ENCODE data around the gene HM13. TPM values are rescaled to one million over a fixed set of nuclear protein-coding genes. Genes with fewer than 3 reads are reported as not detected.

Gene HM13
- total and polyA plus RNA-seq, 2 of the 13 experiments (the other 11 are each of a cell fraction or from before 2014, with no cell fraction given), result 118 to 243 TPM

- no peak for TF ChIP-seq KIAA2018 (CRISPR knock-in tag; IDR thresholded peaks at IDR 0.05; ENCODE audit: borderline replicate concordance)
- TF ChIP-seq, protein P1, sequence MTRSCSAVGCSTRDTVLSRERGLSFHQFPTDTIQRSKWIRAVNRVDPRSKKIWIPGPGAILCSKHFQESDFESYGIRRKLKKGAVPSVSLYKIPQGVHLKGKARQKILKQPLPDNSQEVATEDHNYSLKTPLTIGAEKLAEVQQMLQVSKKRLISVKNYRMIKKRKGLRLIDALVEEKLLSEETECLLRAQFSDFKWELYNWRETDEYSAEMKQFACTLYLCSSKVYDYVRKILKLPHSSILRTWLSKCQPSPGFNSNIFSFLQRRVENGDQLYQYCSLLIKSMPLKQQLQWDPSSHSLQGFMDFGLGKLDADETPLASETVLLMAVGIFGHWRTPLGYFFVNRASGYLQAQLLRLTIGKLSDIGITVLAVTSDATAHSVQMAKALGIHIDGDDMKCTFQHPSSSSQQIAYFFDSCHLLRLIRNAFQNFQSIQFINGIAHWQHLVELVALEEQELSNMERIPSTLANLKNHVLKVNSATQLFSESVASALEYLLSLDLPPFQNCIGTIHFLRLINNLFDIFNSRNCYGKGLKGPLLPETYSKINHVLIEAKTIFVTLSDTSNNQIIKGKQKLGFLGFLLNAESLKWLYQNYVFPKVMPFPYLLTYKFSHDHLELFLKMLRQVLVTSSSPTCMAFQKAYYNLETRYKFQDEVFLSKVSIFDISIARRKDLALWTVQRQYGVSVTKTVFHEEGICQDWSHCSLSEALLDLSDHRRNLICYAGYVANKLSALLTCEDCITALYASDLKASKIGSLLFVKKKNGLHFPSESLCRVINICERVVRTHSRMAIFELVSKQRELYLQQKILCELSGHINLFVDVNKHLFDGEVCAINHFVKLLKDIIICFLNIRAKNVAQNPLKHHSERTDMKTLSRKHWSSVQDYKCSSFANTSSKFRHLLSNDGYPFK (CRISPR knock-in tag; IDR thresholded peaks at IDR 0.05; ENCODE audit: borderline replicate concordance), result no peak; the same call in 1 of the 2 replicates
- no peak for TF ChIP-seq NPAS2 (CRISPR knock-in tag; IDR thresholded peaks at IDR 0.05; ENCODE audit: borderline replicate concordance)
- TF ChIP-seq ZFP41 (CRISPR knock-in tag; IDR thresholded peaks at IDR 0.05; ENCODE audit: borderline replicate concordance), result no peak; the same call in 1 of the 2 replicates
- TF ChIP-seq, protein P2, sequence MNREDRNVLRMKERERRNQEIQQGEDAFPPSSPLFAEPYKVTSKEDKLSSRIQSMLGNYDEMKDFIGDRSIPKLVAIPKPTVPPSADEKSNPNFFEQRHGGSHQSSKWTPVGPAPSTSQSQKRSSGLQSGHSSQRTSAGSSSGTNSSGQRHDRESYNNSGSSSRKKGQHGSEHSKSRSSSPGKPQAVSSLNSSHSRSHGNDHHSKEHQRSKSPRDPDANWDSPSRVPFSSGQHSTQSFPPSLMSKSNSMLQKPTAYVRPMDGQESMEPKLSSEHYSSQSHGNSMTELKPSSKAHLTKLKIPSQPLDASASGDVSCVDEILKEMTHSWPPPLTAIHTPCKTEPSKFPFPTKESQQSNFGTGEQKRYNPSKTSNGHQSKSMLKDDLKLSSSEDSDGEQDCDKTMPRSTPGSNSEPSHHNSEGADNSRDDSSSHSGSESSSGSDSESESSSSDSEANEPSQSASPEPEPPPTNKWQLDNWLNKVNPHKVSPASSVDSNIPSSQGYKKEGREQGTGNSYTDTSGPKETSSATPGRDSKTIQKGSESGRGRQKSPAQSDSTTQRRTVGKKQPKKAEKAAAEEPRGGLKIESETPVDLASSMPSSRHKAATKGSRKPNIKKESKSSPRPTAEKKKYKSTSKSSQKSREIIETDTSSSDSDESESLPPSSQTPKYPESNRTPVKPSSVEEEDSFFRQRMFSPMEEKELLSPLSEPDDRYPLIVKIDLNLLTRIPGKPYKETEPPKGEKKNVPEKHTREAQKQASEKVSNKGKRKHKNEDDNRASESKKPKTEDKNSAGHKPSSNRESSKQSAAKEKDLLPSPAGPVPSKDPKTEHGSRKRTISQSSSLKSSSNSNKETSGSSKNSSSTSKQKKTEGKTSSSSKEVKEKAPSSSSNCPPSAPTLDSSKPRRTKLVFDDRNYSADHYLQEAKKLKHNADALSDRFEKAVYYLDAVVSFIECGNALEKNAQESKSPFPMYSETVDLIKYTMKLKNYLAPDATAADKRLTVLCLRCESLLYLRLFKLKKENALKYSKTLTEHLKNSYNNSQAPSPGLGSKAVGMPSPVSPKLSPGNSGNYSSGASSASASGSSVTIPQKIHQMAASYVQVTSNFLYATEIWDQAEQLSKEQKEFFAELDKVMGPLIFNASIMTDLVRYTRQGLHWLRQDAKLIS (CRISPR knock-in tag; IDR thresholded peaks at IDR 0.05), result no peak
- TF ChIP-seq NR2F6 (IDR thresholded peaks at IDR 0.05), result 0 out of 2 replicates have a peak, but pooled peaks have one; percentile 17
- TF ChIP-seq NR2F6 (CRISPR knock-in tag; IDR thresholded peaks at IDR 0.05), result peak; percentile 81
- no peak for TF ChIP-seq ZSCAN22 (CRISPR knock-in tag; IDR thresholded peaks at IDR 0.05)
- peak; percentile 76; the same call in 1 of the 2 replicates for TF ChIP-seq ZNF619 (CRISPR knock-in tag; IDR thresholded peaks at IDR 0.05)
- TF ChIP-seq ZMYM3 (CRISPR knock-in tag; IDR thresholded peaks at IDR 0.05), result no peak; the same call in 1 of the 2 replicates
- TF ChIP-seq, protein P3, sequence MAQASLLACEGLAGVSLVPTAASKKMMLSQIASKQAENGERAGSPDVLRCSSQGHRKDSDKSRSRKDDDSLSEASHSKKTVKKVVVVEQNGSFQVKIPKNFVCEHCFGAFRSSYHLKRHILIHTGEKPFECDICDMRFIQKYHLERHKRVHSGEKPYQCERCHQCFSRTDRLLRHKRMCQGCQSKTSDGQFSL (CRISPR knock-in tag; IDR thresholded peaks at IDR 0.05), result peak; percentile 98
Observed at GRCh38 chr20:31595654-31596411, 81.6 kb downstream of the HM13 start (continued).

All from HepG2 (cell line).